ENCODE data around the gene CCDC54.

DNA sequence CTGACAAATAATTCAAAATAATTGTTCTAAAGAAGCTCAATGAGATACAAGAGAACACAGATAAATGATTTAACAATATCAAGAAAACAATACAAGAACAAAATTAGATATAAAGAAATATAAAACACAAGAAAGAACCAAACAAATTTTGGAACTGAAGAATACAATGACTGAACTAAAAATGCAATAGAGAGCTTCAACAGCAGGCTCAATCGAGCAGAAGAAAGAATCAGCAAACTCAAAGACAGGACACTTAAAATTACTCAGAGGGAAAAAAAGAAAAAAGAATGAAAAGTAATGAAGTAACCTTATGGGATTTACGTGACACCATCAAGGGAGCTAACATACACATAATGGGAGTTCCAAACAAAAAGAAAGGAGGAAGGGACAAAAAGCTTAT, 32.1 kb downstream of the CCDC54 start:
- TF ChIP-seq, protein P1, sequence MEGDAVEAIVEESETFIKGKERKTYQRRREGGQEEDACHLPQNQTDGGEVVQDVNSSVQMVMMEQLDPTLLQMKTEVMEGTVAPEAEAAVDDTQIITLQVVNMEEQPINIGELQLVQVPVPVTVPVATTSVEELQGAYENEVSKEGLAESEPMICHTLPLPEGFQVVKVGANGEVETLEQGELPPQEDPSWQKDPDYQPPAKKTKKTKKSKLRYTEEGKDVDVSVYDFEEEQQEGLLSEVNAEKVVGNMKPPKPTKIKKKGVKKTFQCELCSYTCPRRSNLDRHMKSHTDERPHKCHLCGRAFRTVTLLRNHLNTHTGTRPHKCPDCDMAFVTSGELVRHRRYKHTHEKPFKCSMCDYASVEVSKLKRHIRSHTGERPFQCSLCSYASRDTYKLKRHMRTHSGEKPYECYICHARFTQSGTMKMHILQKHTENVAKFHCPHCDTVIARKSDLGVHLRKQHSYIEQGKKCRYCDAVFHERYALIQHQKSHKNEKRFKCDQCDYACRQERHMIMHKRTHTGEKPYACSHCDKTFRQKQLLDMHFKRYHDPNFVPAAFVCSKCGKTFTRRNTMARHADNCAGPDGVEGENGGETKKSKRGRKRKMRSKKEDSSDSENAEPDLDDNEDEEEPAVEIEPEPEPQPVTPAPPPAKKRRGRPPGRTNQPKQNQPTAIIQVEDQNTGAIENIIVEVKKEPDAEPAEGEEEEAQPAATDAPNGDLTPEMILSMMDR (conservative IDR thresholded peaks at IDR 0.05; ENCODE audit: low read length) = no peak
- TF ChIP-seq EZH2phosphoT487 (IDR thresholded peaks at IDR 0.05; ENCODE audit: borderline replicate concordance) = no peak

Data from Loucy (cell line).